Pancreas (tissue), 10 donors: ENCODE measurements around the gene PSMD12. TPM values are rescaled to one million over a fixed set of nuclear protein-coding genes. Genes with fewer than 3 reads are reported as not detected.
A peak's percentile ranks its signal among the peaks of the same experiment; 100 is the strongest.
"Not testable (repeated sequence)": the region's sequence is repeated elsewhere in the genome, so short reads cannot be mapped to it uniquely, and the experiment has no call there.

ENCODE experiments used
- ATAC-seq, 4 donors: fragments of 200-7000 bp; cut with Tn5 transposase; one replicate each; pipeline versions ENCODE4 v1.8.0 to v1.9.1; 2020; ENCODE audit warnings: mild to moderate bottlenecking in 4 of 4, moderate library complexity in 4 of 4
- DNase-seq, 6 donors: peaks; one replicate each; pipeline ENCODE4 v3.0.0-alpha.2; 2020
- FAIRE-seq: peaks from 2 replicates; lab custom pipeline; 2012; peaks lifted over from hg19 to GRCh38; lab: Jason Lieb, UNC
- H3K27ac ChIP-seq, 4 donors: fragments of 200-600 bp; sonication (generic); 1 replicate in 3 of 4; 2 replicates in 1 of 4; pipeline versions ENCODE4 v1.5.0 to v1.8.0; 2020
- H3K27me3 ChIP-seq, 4 donors: fragments of 200-600 bp; one replicate each; pipeline ENCODE4 v1.8.0; 2021
- H3K36me3 ChIP-seq, 3 donors: fragments of 200-600 bp; sonication (generic) in 1 of 3; one replicate each; pipeline versions ENCODE4 v1.5.0 to v1.8.0; 2020 to 2021
- H3K4me1 ChIP-seq, 3 donors: fragments of 200-600 bp; one replicate each; pipeline ENCODE4 v1.8.0; 2021
- H3K4me3 ChIP-seq, 4 donors: fragments of 200-600 bp; sonication (generic) in 2 of 4; one replicate each; pipeline versions ENCODE4 v1.5.0 to v1.8.0; 2020 to 2021
- H3K9me3 ChIP-seq, 4 donors: fragments of 200-600 bp; one replicate each; pipeline ENCODE4 v1.8.0; 2021
- WGBS, 2 donors: extraction: QIAGEN DNeasy Blood & Tissue Kit; methylation state at CpG; one replicate each; pipeline ENCODE4 v1.1.7; 2013; 5-methylcytosine and 5-hydroxymethylcytosine counted together
- intact Hi-C, 3 donors: fragments of 100-400 bp; cut with DNase I; formaldehyde crosslinking; loops; one replicate each; pipeline versions ENCODE4 v1.11.1 to v1.14.2; 2022
- polyA plus RNA-seq, 2 donors: library from polyadenylated mRNA; stranded (reverse); fragments of 200-250 nt; gene quantifications; one replicate each; pipeline ENCODE4 v1.2.3, GENCODE V29; 2013
- total RNA-seq, 6 donors: library from RNA; stranded (reverse); fragmentation: NEBNext Ultra II Directional in 4 of 6; extraction: Animal tissue kit (Norgen Biotek cat#: 25700) in 4 of 6; gene quantifications; one replicate each; pipeline versions ENCODE4 v1.2.1 to v1.2.4, GENCODE V29; 2021 to 2023
- TF ChIP-seq, protein P1 (sequence below), 4 donors: fragments of 200-600 bp; sonication (generic) in 3 of 4; IDR thresholded peaks; one replicate each; pipeline versions ENCODE4 v1.5.0 to v1.8.0; 2021; ENCODE audit warnings: antibody characterized with exemption in 4 of 4
- donor health status: healthy with polysubstance abuse.
- donor health status: DM: no; HTN: no; CAD: no; lungs with moderate emphysema.
- donor health status: DM: no; HTN: no; CAD: no.
- donor health status: control.
- donor health status: control.
- donor health status: Bipolar disorder and iron deficiency.
- donor health status: DM: yes; HTN: yes; CAD: no.
- donor health status: DM: no; HTN: no; CAD: no.
- donor health status: DM: no; HTN: no; CAD: no.
- donor health status: DM: yes; HTN: yes; CAD: no.

Gene PSMD12
- total and polyA plus RNA-seq, 8 donors: 10.5 to 27.6 (median 21.1) TPM

DNA sequence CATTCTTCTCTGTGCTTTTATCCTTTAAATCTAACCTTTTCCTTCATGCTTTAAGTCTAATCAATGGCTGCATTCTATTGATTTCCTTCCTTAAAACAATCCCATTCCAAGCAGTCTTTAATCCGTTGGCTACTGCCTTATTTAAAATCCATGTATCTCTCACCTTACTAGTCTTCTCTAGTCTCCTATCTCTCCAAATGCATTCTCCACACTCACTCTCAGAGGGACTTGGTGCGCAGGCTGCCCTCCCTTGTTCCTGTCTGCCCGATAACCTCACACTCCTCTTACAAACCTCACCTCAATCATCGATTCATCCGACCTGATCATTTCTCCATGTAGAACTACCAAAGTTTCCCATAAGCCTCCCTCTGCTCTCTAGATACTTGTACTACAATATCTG, 23.1 kb downstream of the PSMD12 start:
- Histone ChIP-seq H3K27ac (no peak overlapping the region), H3K4me1 (no peaks in the 10 kb centered on the region), H3K4me3 (no peak overlapping the region), H3K9me3 (no peaks in the 10 kb centered on the region), H3K27me3 (no peaks in the 10 kb centered on the region), H3K36me3 (peaks cover 0 to 73% (median 45%) of the 10 kb centered on the region in 3 donors)
- 90 to 96% methylated on average over 5 of the region's 5 CpGs for WGBS, 2 donors
- no peak for FAIRE-seq
- intact Hi-C loops: no loop called here
- DNase-seq: no peak
- TF ChIP-seq, protein P1, sequence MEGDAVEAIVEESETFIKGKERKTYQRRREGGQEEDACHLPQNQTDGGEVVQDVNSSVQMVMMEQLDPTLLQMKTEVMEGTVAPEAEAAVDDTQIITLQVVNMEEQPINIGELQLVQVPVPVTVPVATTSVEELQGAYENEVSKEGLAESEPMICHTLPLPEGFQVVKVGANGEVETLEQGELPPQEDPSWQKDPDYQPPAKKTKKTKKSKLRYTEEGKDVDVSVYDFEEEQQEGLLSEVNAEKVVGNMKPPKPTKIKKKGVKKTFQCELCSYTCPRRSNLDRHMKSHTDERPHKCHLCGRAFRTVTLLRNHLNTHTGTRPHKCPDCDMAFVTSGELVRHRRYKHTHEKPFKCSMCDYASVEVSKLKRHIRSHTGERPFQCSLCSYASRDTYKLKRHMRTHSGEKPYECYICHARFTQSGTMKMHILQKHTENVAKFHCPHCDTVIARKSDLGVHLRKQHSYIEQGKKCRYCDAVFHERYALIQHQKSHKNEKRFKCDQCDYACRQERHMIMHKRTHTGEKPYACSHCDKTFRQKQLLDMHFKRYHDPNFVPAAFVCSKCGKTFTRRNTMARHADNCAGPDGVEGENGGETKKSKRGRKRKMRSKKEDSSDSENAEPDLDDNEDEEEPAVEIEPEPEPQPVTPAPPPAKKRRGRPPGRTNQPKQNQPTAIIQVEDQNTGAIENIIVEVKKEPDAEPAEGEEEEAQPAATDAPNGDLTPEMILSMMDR (IDR thresholded peaks at IDR 0.05): no peak
- ATAC-seq: no peak

DNA sequence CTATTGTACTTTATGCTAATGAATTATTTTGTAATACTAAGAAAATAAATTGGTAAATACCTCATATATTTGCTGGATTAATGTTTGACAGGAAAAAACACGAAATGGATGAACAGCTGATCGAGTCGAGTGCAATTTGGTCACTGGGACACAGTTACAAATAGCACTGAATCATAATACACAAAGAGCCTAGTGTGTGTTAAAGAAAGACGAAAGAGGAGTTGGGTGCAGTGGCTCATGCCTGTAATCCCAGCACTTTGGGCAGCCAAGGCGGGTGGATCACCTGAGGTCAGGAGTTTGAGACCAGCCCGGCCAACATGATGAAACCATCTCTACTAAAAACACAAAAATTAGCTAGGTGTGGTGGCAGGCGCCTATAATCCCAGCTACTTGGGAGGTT, 28.0 kb downstream of the PSMD12 start:
- ATAC-seq, FAIRE-seq: not testable (repeated sequence)

DNA sequence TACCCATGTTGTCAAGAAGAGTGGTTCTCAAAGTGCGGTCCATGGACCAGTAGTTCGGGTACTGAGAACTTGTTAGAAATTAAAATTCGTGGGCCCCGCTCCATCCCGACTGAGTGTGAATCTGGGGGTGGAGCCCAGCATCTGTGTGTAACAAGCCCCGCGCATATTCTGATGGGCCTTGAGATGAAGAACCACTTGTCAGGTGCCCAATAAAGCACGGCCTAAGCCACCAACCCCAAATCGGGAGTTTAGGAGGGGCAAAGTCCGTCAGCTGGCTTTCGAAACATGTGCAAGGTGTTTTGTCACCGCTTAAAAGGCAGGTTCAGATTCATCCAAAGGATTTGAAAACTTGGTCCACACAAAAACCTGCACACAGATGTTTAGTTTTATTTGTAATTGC, 29.5 kb downstream of the PSMD12 start:
- intact Hi-C loops: no loop called here
- TF ChIP-seq, protein P1 (IDR thresholded peaks at IDR 0.05): no peak
- Histone ChIP-seq H3K27me3 (no peaks in the 10 kb centered on the region), H3K9me3 (no peaks in the 10 kb centered on the region), H3K4me3 (no peak overlapping the region), H3K4me1 (no peaks in the 10 kb centered on the region), H3K36me3 (peaks cover 0 to 14% (median 3%) of the 10 kb centered on the region in 3 donors), H3K27ac (no peak overlapping the region)
- WGBS, 2 donors: 87 to 89% methylated on average over 12 of the region's 12 CpGs
- ATAC-seq: peak in 1 of 4 donors; percentile 14
- no peak for FAIRE-seq
- no peak for DNase-seq

More for the DNA sequence above, 28.0 kb downstream of the PSMD12 start:
- H3K4me3 ChIP-seq, H3K4me1 ChIP-seq, DNase-seq, H3K27me3 ChIP-seq, H3K27ac ChIP-seq, H3K9me3 ChIP-seq, intact Hi-C loops: not testable (repeated sequence)
- WGBS, 2 donors: 89 to 90% methylated on average over 7 of the region's 7 CpGs
- H3K36me3 ChIP-seq: peaks cover 0 to 28% (median 3%) of the 10 kb centered on the region in 3 donors

DNA sequence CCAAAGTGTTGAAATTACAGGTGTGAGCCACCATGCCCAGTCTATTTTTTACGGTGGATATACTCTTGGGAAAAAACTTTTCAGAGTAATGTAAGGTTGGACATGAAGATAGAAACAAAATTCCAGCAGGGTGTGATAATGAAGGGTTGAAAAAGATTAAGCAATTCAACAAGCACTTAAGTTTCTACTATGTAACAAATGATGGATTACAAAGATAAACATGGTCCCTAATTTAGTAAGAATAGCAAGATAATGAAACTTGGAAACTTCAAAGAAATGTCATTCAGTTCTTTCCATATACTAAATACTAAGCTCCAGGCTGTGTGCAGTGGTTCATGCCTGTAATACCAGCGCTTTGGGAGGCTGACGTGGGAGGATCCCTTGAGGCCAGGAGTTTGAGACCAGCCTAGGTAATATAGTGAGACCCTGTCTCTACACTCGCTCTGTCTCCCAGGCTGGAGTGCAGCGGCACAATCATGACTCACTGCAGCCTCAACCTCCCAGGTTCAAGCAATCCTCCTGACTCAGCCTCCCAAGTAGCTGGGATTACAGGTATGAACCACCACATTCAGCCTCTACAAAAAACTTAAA, 31.0 kb downstream of the PSMD12 start:
- Histone ChIP-seq H3K9me3 (no peaks in the 10 kb centered on the region), H3K27ac (no peak overlapping the region), H3K36me3 (no peaks in the 10 kb centered on the region), H3K27me3 (no peaks in the 10 kb centered on the region), H3K4me3 (no peak overlapping the region), H3K4me1 (no peaks in the 10 kb centered on the region)
- no peak for DNase-seq
- 83 to 86% methylated on average over 5 of the region's 5 CpGs for WGBS, 2 donors
- intact Hi-C loops: no loop called here
- TF ChIP-seq, protein P1 (IDR thresholded peaks at IDR 0.05): no peak
- no peak for ATAC-seq
- no peak for FAIRE-seq

- WGBS, 2 donors: 90 to 92% methylated on average over 1 of the region's 1 CpG
- H3K27me3 ChIP-seq, H3K9me3 ChIP-seq, intact Hi-C loops, H3K4me3 ChIP-seq, H3K36me3 ChIP-seq, DNase-seq, H3K27ac ChIP-seq, FAIRE-seq, ATAC-seq, H3K4me1 ChIP-seq: not testable (repeated sequence)
These were observed 34.2 kb downstream of the PSMD12 start for GRCh38 chr17:67332162-67332508.

GRCh38 chr17:67331381-67332161, 34.8 kb downstream of the PSMD12 start:
- not testable (repeated sequence) for H3K27me3 ChIP-seq, FAIRE-seq, DNase-seq

More at GRCh38 chr17:67331381-67332161, 34.8 kb downstream of the PSMD12 start:
- intact Hi-C loops, H3K9me3 ChIP-seq, ATAC-seq, H3K4me1 ChIP-seq, H3K27ac ChIP-seq, H3K4me3 ChIP-seq, H3K36me3 ChIP-seq: not testable (repeated sequence)
- WGBS, 2 donors: 86 to 90% methylated on average over 8 of the region's 8 CpGs
